Measurements from ENCODE around the gene PARD3B. TPM values are rescaled to one million over a fixed set of nuclear protein-coding genes. Genes with fewer than 3 reads are reported as not detected.

Gene PARD3B
- total and polyA plus RNA-seq, 2 of the 4 experiments (the other 2 are of a cell fraction), result 3.3 to 15.6 TPM

- peaks cover 9 to 38% of the 10 kb centered on the region in 2 experiments for H3K79me1 ChIP-seq (ENCODE audit: low read depth in 1 of 2, low read length in 2 of 2)
- H3K9me1 ChIP-seq (ENCODE audit: insufficient read depth, low read length), result no peaks in the 10 kb centered on the region
- no peaks in the 10 kb centered on the region for H4K20me1 ChIP-seq (ENCODE audit: insufficient read depth, low read length)
- BruUV-seq (replicated peaks), result no TSS peak
- no peak overlapping the region for H3K4me3 ChIP-seq (ENCODE audit: insufficient read depth, low read depth, low read length)
- ChIA-PET CTCF (no interaction called here), POLR2A (ENCODE audit: unreplicated experiment) (no interaction called here)
- no peak overlapping the region for H3K9ac ChIP-seq (ENCODE audit: low read depth, low read length)
- H2AFZ ChIP-seq (replicated peaks; ENCODE audit: low read length, poor library complexity), result no peak overlapping the region
- peaks cover 3% of the 10 kb centered on the region; the same call in 1 of the 2 replicates for H3K4me1 ChIP-seq (ENCODE audit: control insufficient read depth, insufficient read depth, low read length)
- H3K36me3 ChIP-seq (ENCODE audit: control insufficient read depth, insufficient read depth, low read length), result no peaks in the 10 kb centered on the region; the same call in 1 of the 2 replicates
- no peak overlapping the region for H3K18ac ChIP-seq (ENCODE audit: low read depth, low read length)
- no peak overlapping the region for H4K5ac ChIP-seq (ENCODE audit: low read depth, low read length)
- H3K56ac ChIP-seq (ENCODE audit: extremely low read depth, insufficient read depth, low read length), result no peak overlapping the region
- no peak overlapping the region for H4K91ac ChIP-seq (ENCODE audit: insufficient read depth, low read depth, low read length)
- no peak overlapping the region for H2BK15ac ChIP-seq (ENCODE audit: low read depth, low read length)
- no peak overlapping the region for H2AK9ac ChIP-seq (replicated peaks; ENCODE audit: low read depth, low read length, poor library complexity)
- H3K4ac ChIP-seq (ENCODE audit: low read depth, low read length), result no peak overlapping the region
- no peak overlapping the region for H3K14ac ChIP-seq (replicated peaks; ENCODE audit: low read depth, low read length)
- no peaks in the 10 kb centered on the region for H3K27me3 ChIP-seq (ENCODE audit: control insufficient read depth, insufficient read depth, low read length)
- no peak overlapping the region for H3K27ac ChIP-seq (ENCODE audit: insufficient read depth, low read length)
- DNase-seq, result no peak
- no peak for ATAC-seq (ENCODE audit: low read depth)
- WGBS, 2 experiments (ENCODE audit: extremely low coverage in 2 of 2, insufficient read length in 1 of 2), result no CpG with 5 or more reads among the region's 3 CpGs
- no peak overlapping the region for H4K8ac ChIP-seq (ENCODE audit: low read depth in 2 of 2, low read length in 2 of 2)
- no peak overlapping the region for H2BK5ac ChIP-seq (ENCODE audit: low read depth, low read length, poor library complexity, severe bottlenecking)
- intact Hi-C loops (cut with micrococcal nuclease), result loop anchor here (2.0 to 5.0 kb wide), 4 partner anchors 142 to 989 kb away; partner anchors contain the start of gene NRP2
- H3K4me2 ChIP-seq (ENCODE audit: low read depth, low read length), result no peak overlapping the region
- no peak for TF ChIP-seq MXI1 (IDR thresholded peaks at IDR 0.05; ENCODE audit: borderline replicate concordance, low read depth, low read length)
- TF ChIP-seq CHD1 (IDR thresholded peaks at IDR 0.05; ENCODE audit: low read depth, low read length), result no peak
- no peak for TF ChIP-seq CTCF (conservative IDR thresholded peaks at IDR 0.05; ENCODE audit: low read depth, low read length)
- no peak for TF ChIP-seq POLR2A (IDR thresholded peaks at IDR 0.05; ENCODE audit: low read depth, low read length)
- TF ChIP-seq RCOR1 (IDR thresholded peaks at IDR 0.05; ENCODE audit: insufficient replicate concordance, low read length), result no peak
- TF ChIP-seq FOS (IDR thresholded peaks at IDR 0.05; ENCODE audit: low read depth, low read length), result no peak
- no peak for TF ChIP-seq MAFK (IDR thresholded peaks at IDR 0.05; ENCODE audit: low read depth, low read length)
- TF ChIP-seq RFX5 (IDR thresholded peaks at IDR 0.05; ENCODE audit: low read depth, low read length), result no peak
- TF ChIP-seq SMC3 (IDR thresholded peaks at IDR 0.05; ENCODE audit: low read depth, low read length), result no peak
- TF ChIP-seq BHLHE40 (IDR thresholded peaks at IDR 0.05; ENCODE audit: low read depth, low read length), result no peak
- TF ChIP-seq MAZ (IDR thresholded peaks at IDR 0.05; ENCODE audit: borderline replicate concordance, low read depth, low read length), result no peak
- no peak for TF ChIP-seq USF2 (IDR thresholded peaks at IDR 0.05; ENCODE audit: low read depth, low read length)
- dilution Hi-C loops (cut with HindIII; ENCODE audit: low sequenced_read_pairs, unreplicated experiment), result no loop called here
- H2BK20ac ChIP-seq (ENCODE audit: low read depth, low read length), result no peak overlapping the region
- no peak overlapping the region for H3K23ac ChIP-seq (ENCODE audit: low read depth, low read length)
- no peak overlapping the region for H2AK5ac ChIP-seq (ENCODE audit: low read depth, low read length)
- no peak overlapping the region for H2BK120ac ChIP-seq (ENCODE audit: low read depth, low read length)
- in situ Hi-C loops (cut with MboI; ENCODE audit: low sequenced_read_pairs), result loop anchor here (5.0 to 10.0 kb wide), 2 partner anchors 371 to 982 kb away; no protein-coding TSS in a partner anchor
- H3K9me3 ChIP-seq (ENCODE audit: control insufficient read depth, insufficient read depth, low read length), result no peaks in the 10 kb centered on the region
Observed at GRCh38 chr2:204693262-204693661, 148.0 kb downstream of the PARD3B start.
